Bronchial epithelial cell (primary cell): Measurements from ENCODE around the gene UNKL. TPM values are rescaled to one million over a fixed set of nuclear protein-coding genes. Genes with fewer than 3 reads are reported as not detected.
"Not testable (repeated sequence)": the region's sequence is repeated elsewhere in the genome, so short reads cannot be mapped to it uniquely, and the experiment has no call there.

Experiments
- DNase-seq: peaks from one replicate; pipeline ENCODE4 v3.0.0-alpha.2; 2010; ENCODE audit warnings: low read depth
- FAIRE-seq: peaks from 2 replicates; lab custom pipeline; 2011; peaks lifted over from hg19 to GRCh38; lab: Jason Lieb, UNC
- H3K27me3 ChIP-seq: 2 replicates; pipeline ENCODE4 v1.5.1; 2011; ENCODE audit warnings: low read length; ENCODE audit not compliant: control insufficient read depth, insufficient read depth
- H3K36me3 ChIP-seq: 2 replicates; pipeline ENCODE4 v1.5.1; 2011; ENCODE audit warnings: low read length; ENCODE audit not compliant: control insufficient read depth, insufficient read depth
- H3K4me3 ChIP-seq: 2 replicates; pipeline ENCODE4 v1.5.1; 2011; ENCODE audit warnings: mild to moderate bottlenecking, low read depth, low read length, control low read depth
- CTCF ChIP-seq: IDR thresholded peaks from 2 replicates; pipeline ENCODE4 v1.5.1; 2011; ENCODE audit warnings: mild to moderate bottlenecking, moderate library complexity, low read length, control low read depth, inconsistent platforms; ENCODE audit not compliant: insufficient read depth, severe bottlenecking
- total RNA-seq: library from RNA; depleted of rRNA; stranded (reverse); fragments of >200 nt; gene quantifications from 2 replicates; pipeline ENCODE4 v1.2.1, GENCODE V29; 2014

Gene UNKL
- total RNA-seq, 1 donor from 2014 or later, result 2.4 TPM

GRCh38 chr16:1444730-1445517 is 30.4 kb upstream of the UNKL start:
- FAIRE-seq, result no peak
- TF ChIP-seq CTCF, result no peak
- Histone ChIP-seq H3K27me3 (no peaks in the 10 kb centered on the region), H3K4me3 (no peak overlapping the region), H3K36me3 (peaks cover 8% of the 10 kb centered on the region)
- DNase-seq, result no peak

- no peak within 1 kb of the TSS for H3K4me3 ChIP-seq
- H3K36me3 ChIP-seq, result peaks cover 6% of the 10 kb centered on the region
- FAIRE-seq (no peak), DNase-seq (no peak)
- TF ChIP-seq CTCF, result no peak
- no peaks in the 10 kb centered on the region for H3K27me3 ChIP-seq
Measured at GRCh38 chr16:1443980-1444729, 29.7 kb upstream of the UNKL start, which contains the start of gene CCDC154. TSS of gene CCDC154 (minus strand) at chr16:1444556. CDS start at chr16:1444322, 234 bp downstream.

- no peak for TF ChIP-seq CTCF
- no peak for FAIRE-seq
- peaks cover 5% of the 10 kb centered on the region for H3K36me3 ChIP-seq
- DNase-seq, result no peak
- H3K27me3 ChIP-seq, result no peaks in the 10 kb centered on the region
- H3K4me3 ChIP-seq, result no peak overlapping the region
Measured at GRCh38 chr16:1443403-1443973, 29.0 kb upstream of the UNKL start.

GRCh38 chr16:1442697-1443096 is 28.2 kb upstream of the UNKL start:
- TF ChIP-seq CTCF, result no peak
- DNase-seq, result no peak
- H3K4me3 ChIP-seq, result no peak overlapping the region
- H3K36me3 ChIP-seq, result peaks cover 1% of the 10 kb centered on the region
- no peaks in the 10 kb centered on the region for H3K27me3 ChIP-seq
- FAIRE-seq, result no peak

GRCh38 chr16:1441391-1441829 is 26.9 kb upstream of the UNKL start:
- Histone ChIP-seq H3K27me3 (no peaks in the 10 kb centered on the region), H3K4me3 (no peak overlapping the region), H3K36me3 (no peaks in the 10 kb centered on the region)
- FAIRE-seq (no peak), DNase-seq (no peak)
- TF ChIP-seq CTCF, result no peak

GRCh38 chr16:1439699-1440074 is 25.2 kb upstream of the UNKL start:
- not testable (repeated sequence) for H3K4me3 ChIP-seq, DNase-seq, FAIRE-seq, H3K27me3 ChIP-seq, H3K36me3 ChIP-seq
